Kidney epithelial cell (primary cell): ENCODE data around the gene FAM25C. TPM values are rescaled to one million over a fixed set of nuclear protein-coding genes. Genes with fewer than 3 reads are reported as not detected.
"Not testable (repeated sequence)": the region's sequence is repeated elsewhere in the genome, so short reads cannot be mapped to it uniquely, and the experiment has no call there.

ENCODE experiments used
- DNase-seq: peaks from one replicate; pipeline ENCODE4 v3.0.0-alpha.2; 2010; ENCODE audit warnings: low read depth
- H3K27me3 ChIP-seq: 2 replicates; pipeline ENCODE4 v1.6.0; 2011; ENCODE audit warnings: low read length; ENCODE audit not compliant: control insufficient read depth, insufficient read depth
- H3K36me3 ChIP-seq: 2 replicates; pipeline ENCODE4 v1.5.1; 2011; ENCODE audit warnings: low read length; ENCODE audit not compliant: control insufficient read depth, insufficient read depth
- H3K4me3 ChIP-seq: 2 replicates; pipeline ENCODE4 v1.5.1; 2011; ENCODE audit warnings: low read depth, mild to moderate bottlenecking, control low read depth, low read length
- total RNA-seq: library from RNA; depleted of rRNA; stranded (reverse); fragments of >200 nt; gene quantifications from 2 replicates; pipeline ENCODE4 v1.2.3, GENCODE V29; 2015

Gene FAM25C
- total RNA-seq, 1 donor from 2014 or later, result 36.4 TPM

GRCh38 chr10:47971598-47971997 lies 28.0 kb downstream of the FAM25C start:
- not testable (repeated sequence) for H3K36me3 ChIP-seq, H3K27me3 ChIP-seq, H3K4me3 ChIP-seq, DNase-seq

- not testable (repeated sequence) for DNase-seq, H3K27me3 ChIP-seq, H3K4me3 ChIP-seq, H3K36me3 ChIP-seq
Measured at GRCh38 chr10:47970047-47970446, 29.5 kb downstream of the FAM25C start.

DNA sequence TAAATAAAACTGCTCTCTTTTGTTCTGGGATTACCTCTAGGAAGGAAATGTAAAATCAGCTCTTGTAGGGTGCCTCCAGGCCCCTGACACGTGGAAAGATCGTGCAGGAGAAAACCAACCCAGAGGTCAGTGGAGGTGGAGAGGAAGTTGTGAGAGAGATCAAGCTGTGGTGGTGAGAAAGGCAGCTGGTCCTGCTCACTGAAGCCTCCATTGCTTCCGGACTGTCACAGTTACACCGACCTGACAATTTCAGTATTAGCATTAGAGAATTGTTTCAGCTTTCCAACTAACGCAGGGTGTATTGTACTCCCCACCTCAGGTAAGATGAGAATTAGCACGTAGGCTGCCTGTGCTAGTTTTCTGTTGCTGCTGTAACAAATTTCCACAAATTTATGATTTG lies 30.6 kb downstream of the FAM25C start:
- H3K36me3 ChIP-seq, H3K27me3 ChIP-seq, H3K4me3 ChIP-seq, DNase-seq: not testable (repeated sequence)

- DNase-seq, H3K36me3 ChIP-seq, H3K4me3 ChIP-seq, H3K27me3 ChIP-seq: not testable (repeated sequence)
Measured at GRCh38 chr10:47964280-47965063, 35.1 kb downstream of the FAM25C start.

GRCh38 chr10:47962785-47963184 lies 36.8 kb downstream of the FAM25C start:
- H3K4me3 ChIP-seq, H3K36me3 ChIP-seq, H3K27me3 ChIP-seq, DNase-seq: not testable (repeated sequence)

DNA sequence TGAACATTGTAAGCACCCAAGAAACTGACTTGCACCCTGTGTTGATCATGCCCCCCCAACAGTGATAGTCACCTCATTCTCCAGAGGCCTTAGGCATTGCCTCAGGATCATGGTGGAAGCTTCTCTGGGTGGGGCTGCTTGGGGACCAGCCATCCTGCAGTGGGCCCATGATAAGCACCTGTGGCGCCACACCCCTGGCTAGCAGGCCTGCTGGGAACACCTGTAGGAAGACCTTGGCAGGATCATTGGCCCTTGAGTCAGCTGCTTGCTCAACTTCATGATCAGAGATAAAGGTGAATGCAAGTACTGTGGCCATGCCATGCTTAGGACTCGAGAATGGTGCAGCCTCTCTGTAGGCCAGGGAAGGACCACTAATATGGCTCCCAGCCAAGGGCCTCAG lies 38.9 kb downstream of the FAM25C start:
- H3K4me3 ChIP-seq, DNase-seq, H3K36me3 ChIP-seq, H3K27me3 ChIP-seq: not testable (repeated sequence)

- H3K36me3 ChIP-seq, H3K4me3 ChIP-seq, H3K27me3 ChIP-seq, DNase-seq: not testable (repeated sequence)
Measured at GRCh38 chr10:47959677-47960076, 39.9 kb downstream of the FAM25C start.

- H3K36me3 ChIP-seq, H3K4me3 ChIP-seq, DNase-seq, H3K27me3 ChIP-seq: not testable (repeated sequence)
Measured at GRCh38 chr10:47957158-47957557, 42.4 kb downstream of the FAM25C start.

DNA sequence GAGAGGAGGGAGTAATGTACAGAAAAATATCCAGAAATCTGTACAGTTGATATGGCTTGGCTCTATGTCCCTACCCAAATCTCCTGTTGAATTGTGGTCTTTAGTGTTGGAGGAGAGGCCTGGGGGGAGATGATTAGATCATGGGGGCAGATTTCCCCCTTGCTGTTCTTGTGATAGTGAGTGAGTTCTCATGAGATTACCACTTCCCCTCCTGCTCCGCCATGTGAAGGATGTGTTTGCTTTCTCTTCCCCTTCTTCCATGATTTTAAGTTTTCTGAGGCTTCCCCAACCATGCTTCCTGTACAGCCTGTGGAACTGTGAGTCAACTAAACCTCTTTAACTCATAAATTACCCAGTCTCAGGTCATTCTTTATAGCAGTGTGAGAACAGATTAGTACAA lies 52.2 kb downstream of the FAM25C start:
- DNase-seq, H3K36me3 ChIP-seq, H3K27me3 ChIP-seq, H3K4me3 ChIP-seq: not testable (repeated sequence)

Other genes with a start within 250 kb of the FAM25C start
- gene SYT15B, start 236.2 kb downstream of the FAM25C start, total RNA-seq, result 0.21 and 0.82 TPM in 2 replicates
- gene NPY4R2, start 81.1 kb downstream of the FAM25C start, total RNA-seq, result not detected in 2 replicates